Suprapubic skin (tissue), 3 donors: Measurements from ENCODE around the gene CNGB1.

ENCODE experiments used
- CTCF ChIP-seq, 2 donors: fragments of 200-600 bp in 1 of 2; fragments of 450-650 bp in 1 of 2; sonication (generic) in 1 of 2; IDR thresholded peaks; one replicate each; pipeline ENCODE4 v1.5.1; 2016 to 2019; ENCODE audit warnings: antibody characterized with exemption in 2 of 2, mild to moderate bottlenecking in 1 of 2, moderate library complexity in 1 of 2
- POLR2A ChIP-seq, 2 donors: fragments of 450-650 bp; IDR thresholded peaks; one replicate each; pipeline ENCODE4 v1.6.1; 2017; ENCODE audit warnings: antibody characterized with exemption in 2 of 2, mild to moderate bottlenecking in 2 of 2, moderate library complexity in 2 of 2

GRCh38 chr16:57904101-57904500 lies 66.8 kb downstream of the CNGB1 start:
- no peak for TF ChIP-seq POLR2A (IDR thresholded peaks at IDR 0.05)
- no peak for TF ChIP-seq CTCF (IDR thresholded peaks at IDR 0.05)
